Esophagus mucosa (tissue), 1 donor: ENCODE data around the gene CD47. TPM values are rescaled to one million over a fixed set of nuclear protein-coding genes. Genes with fewer than 3 reads are reported as not detected.

Source experiments
- ATAC-seq: fragments of 200-7000 bp; cut with Tn5 transposase; one replicate; pipeline ENCODE4 v1.9.1; 2020
- total RNA-seq: library from RNA; stranded (reverse); gene quantifications from one replicate; pipeline ENCODE4 v1.2.4, GENCODE V29; 2023
- donor health status: DM: yes; HTN: yes; CAD: no.

CD47 gene
- total RNA-seq, 1 donor from 2014 or later, result 95.3 TPM

- ATAC-seq, result no peak
Observed at GRCh38 chr3:108046247-108046646, 44.6 kb downstream of the CD47 start.

- no peak for ATAC-seq
Observed at GRCh38 chr3:108044699-108045098, 46.1 kb downstream of the CD47 start.

GRCh38 chr3:108042300-108042699 lies 48.5 kb downstream of the CD47 start:
- ATAC-seq, result no peak

- ATAC-seq, result no peak
Observed at GRCh38 chr3:108041253-108041652, 49.6 kb downstream of the CD47 start.

- no peak for ATAC-seq
Observed at GRCh38 chr3:108037770-108038169, 53.1 kb downstream of the CD47 start.

GRCh38 chr3:108036984-108037741 lies 53.7 kb downstream of the CD47 start:
- no peak for ATAC-seq

GRCh38 chr3:108036401-108036800 lies 54.4 kb downstream of the CD47 start:
- ATAC-seq, result no peak

GRCh38 chr3:108035751-108036150 lies 55.1 kb downstream of the CD47 start:
- ATAC-seq, result no peak

- peak; percentile 65 for ATAC-seq
Observed at GRCh38 chr3:108031895-108032294, 58.9 kb downstream of the CD47 start.

GRCh38 chr3:108030960-108031359 lies 59.9 kb downstream of the CD47 start:
- peak; percentile 60 for ATAC-seq

GRCh38 chr3:108029466-108029865 lies 61.4 kb downstream of the CD47 start:
- ATAC-seq, result no peak

GRCh38 chr3:108028896-108029295 lies 61.9 kb downstream of the CD47 start:
- ATAC-seq, result no peak

- ATAC-seq, result no peak
Observed at GRCh38 chr3:108025177-108025576, 65.7 kb downstream of the CD47 start.

- no peak for ATAC-seq
Observed at GRCh38 chr3:108024146-108024850, 66.5 kb downstream of the CD47 start.

- ATAC-seq, result peak; percentile 77
Observed at GRCh38 chr3:108022256-108023150, 68.3 kb downstream of the CD47 start.

GRCh38 chr3:108021533-108021932 lies 69.3 kb downstream of the CD47 start:
- ATAC-seq, result peak; percentile 42

- no peak for ATAC-seq
Observed at GRCh38 chr3:108021131-108021530, 69.7 kb downstream of the CD47 start.

GRCh38 chr3:108018552-108018951 lies 72.3 kb downstream of the CD47 start:
- ATAC-seq, result no peak

- ATAC-seq, result no peak
Observed at GRCh38 chr3:108017587-108017986, 73.2 kb downstream of the CD47 start.

GRCh38 chr3:108014943-108015342 lies 75.9 kb downstream of the CD47 start:
- no peak for ATAC-seq

- ATAC-seq, result no peak
Observed at GRCh38 chr3:108013141-108014055, 77.4 kb downstream of the CD47 start.

GRCh38 chr3:108012304-108012703 lies 78.5 kb downstream of the CD47 start:
- ATAC-seq, result no peak
